ENCODE data around the gene PUDP.
"Not testable (repeated sequence)": the region's sequence is repeated elsewhere in the genome, so short reads cannot be mapped to it uniquely, and the experiment has no call there.

DNA sequence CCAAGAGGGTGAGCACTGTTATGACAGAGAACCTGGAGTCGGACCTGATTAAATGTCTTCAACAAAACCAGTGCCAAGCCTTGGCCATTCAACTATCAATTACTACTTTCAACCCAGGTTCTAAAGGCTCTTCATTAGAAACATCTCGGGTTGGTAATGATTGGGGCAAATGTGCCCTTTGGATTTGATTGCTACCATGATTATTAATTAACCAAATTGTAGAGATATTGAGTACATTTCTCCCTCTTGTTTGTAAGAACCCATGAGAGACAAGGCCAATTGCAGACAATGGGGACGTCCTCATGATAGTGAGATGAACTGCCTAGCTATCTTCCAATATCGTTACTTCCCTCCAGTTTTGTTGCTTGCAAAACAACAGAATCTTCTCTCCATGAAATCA, 137.1 kb downstream of the PUDP start:
- TF ChIP-seq POLR2A, POLR2AphosphoS5 (IDR thresholded peaks at IDR 0.05; ENCODE audit: low read depth, low read length): not testable (repeated sequence)

All from GM12892 (cell line).